Daoy (cell line): Measurements from ENCODE around the gene DTX2. TPM values are rescaled to one million over a fixed set of nuclear protein-coding genes. Genes with fewer than 3 reads are reported as not detected.
"Not testable (repeated sequence)": the region's sequence is repeated elsewhere in the genome, so short reads cannot be mapped to it uniquely, and the experiment has no call there.

Source experiments
- DNase-seq: peaks from one replicate; pipeline ENCODE4 v3.0.0-alpha.2; 2015; ENCODE audit warnings: low read depth
- total RNA-seq: library from RNA; depleted of rRNA; stranded (reverse); fragments of >200 nt; shearing (Covaris generic); gene quantifications from 2 replicates; pipeline ENCODE4 v1.2.3, GENCODE V29; 2014; rRNA removed

The DTX2 gene
- total RNA-seq, 1 experiment from 2014 or later: 15.1 TPM

DNA sequence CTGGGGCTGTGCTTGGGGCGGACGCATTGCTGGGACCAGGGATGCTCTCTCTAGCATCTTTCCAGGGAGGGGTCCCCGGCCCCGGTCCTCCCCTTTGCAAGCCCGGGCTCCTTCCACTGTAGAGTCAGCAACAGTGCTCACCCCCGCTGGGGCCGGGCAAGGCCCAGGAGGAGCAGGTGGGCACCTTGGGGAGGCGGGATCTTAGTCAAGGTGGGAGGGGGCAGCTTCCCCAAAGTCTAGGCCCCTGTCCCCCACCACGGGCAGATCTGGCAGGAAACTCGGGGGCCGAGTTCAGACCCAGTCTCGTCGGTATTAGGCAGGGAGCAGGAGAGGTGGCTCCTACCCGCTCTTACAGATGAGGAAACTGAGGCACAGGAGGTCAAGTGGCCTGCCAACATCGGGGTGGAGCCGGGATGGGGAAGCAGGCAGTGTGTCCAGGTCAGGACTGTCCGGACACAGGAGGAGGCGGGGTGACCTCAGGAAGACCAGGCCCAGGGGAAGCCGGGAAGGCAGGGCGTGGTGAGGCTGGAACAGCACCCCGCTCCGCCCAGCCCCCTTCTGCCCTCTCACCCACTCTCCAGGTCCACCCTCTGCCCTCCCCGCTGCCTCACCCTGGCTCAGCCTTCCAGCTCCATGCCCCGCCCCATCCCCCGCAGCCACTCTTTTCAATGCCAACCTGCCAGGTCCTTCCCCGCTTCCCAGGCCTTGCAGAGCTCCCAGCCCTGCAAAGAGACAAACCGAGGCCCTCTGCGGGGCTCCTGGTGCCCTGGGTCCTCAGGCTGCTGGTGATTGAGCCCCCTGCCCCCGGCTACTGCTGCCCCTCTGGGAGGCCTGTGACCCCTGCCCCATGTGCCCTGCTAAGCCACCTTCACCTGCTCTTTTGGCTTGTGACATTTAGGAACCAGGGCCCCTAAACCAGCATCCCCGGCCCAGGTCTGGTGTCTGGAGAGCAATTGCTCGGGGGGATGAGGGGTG, 50.7 kb downstream of the DTX2 start:
- DNase-seq: not testable (repeated sequence)

DNA sequence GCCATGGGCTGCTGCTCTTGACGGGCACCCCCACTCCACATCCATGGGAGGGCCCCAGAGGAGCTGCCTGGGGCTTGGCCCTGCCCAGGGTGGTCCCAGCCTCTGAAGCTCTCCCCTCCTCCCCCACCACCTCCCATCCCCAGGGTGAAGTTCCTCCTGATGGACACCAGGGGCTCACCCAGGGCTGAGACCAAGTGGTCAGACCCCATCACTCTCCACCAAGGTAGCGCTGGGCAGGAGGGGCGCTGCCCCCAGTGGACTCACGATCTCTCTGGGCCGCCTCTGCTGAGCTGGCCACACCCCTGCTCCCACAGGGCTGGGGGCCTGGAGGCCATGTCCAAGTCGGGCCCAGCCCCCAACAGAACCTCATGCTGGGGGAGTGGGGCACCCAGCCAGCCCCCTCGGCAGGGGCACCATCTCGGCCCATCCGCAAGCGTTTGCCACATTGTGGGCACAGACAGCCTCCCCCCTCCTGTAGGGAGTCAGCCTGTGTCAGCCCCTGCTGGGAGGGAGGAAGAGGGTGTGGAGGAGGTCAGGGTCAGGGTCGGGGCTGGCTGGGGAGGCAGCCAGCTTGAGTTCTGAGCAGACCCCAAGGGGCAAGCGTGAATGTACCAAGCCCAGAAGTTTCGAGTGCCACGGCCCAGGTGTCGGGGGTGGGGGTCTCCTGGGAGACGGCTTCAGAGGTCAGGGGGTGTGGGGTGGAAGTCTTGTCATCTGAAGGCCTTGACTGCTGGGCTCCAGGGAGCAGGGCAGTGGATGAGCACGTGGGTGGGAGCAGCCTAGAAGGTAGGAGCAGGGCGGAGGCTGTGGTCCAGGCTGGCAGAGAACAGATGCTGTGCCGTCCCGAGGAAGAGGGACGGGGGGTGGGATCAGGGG, 51.7 kb downstream of the DTX2 start:
- DNase-seq: peak; percentile 33

DNA sequence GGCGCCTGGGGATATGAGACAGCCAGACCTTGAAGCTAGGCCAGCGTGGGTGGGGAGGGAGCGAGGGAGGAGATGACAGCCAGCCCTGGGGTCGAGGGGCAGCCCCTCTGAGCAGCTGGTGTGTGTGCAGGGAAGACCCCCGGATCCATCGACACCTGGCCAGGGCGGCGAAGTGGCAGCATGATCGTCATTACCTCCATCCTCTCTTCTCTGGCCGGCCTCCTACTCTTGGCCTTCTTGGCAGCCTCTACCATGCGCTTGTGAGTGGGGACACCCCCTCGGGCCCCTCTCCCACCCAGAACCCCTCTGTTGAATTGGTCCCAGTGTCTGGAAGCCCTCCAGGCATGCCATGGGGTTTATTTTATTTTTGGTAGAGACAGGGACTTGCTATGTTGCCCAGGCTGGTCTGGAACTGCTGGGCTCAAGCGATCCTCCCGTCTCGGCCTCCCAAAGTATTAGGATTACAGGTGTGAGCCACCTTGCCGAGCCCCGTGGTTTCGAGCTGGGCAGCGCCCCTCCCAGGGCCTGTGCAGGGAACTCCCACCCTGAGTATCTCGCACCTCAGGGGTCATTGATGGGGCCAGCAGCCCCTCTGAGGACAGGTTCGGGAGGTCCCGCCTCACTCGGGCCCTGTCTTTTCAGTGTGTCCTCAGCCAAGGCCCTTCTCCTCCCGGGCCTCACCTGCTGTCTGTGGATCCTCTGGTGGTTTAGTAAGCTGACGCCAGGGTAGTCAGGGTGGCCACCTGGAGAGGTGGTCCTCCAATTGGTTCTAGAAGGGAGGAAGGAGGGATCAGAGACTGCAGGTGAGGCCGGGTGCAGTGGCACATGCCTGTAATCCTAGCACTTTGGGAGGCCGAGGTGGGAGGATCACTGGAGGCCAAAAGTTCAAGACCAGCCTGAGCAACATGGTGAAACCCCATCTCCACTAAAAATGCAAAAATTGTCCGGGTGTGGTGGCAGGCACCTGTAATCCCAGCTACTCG, 52.6 kb downstream of the DTX2 start:
- no peak for DNase-seq

DNA sequence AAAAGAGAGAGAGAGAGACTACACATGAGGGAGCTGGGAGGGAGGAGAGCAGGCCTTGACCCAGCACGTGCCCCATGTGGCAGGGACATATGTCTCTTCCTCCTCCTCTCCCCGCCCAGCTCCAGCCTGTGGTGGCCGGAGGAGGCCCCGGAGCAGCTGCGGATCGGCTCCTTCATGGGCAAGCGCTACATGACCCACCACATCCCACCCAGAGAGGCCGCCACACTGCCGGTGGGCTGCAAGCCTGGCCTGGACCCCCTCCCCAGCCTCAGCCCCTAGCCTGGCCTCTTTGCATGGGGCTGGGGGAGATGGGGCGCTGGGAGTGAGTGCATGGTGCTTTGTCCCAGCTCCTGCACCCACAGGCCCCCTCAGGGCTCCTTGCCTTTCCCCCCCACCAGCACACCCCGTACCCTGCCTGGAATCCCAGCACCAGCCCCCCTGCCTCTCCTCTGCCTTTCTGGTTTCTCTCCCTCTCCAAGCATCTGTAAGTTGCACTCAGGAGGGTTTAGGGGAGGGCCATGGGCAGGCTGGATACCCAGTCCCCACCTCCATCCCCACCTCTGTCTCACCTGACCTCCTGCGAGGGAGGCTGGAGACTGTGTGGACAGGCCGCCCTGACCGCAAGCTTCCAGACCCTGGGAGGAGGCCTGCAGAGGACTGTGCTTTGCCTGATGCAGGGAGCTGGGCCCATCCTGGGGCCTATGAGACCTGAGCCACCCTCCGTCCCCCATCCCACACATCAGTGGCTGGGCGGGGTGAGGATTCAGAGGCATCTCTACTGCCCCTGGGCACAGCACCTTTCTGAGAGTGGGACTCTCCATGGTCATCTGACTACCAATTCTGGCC, 53.6 kb downstream of the DTX2 start:
- no peak for DNase-seq

DNA sequence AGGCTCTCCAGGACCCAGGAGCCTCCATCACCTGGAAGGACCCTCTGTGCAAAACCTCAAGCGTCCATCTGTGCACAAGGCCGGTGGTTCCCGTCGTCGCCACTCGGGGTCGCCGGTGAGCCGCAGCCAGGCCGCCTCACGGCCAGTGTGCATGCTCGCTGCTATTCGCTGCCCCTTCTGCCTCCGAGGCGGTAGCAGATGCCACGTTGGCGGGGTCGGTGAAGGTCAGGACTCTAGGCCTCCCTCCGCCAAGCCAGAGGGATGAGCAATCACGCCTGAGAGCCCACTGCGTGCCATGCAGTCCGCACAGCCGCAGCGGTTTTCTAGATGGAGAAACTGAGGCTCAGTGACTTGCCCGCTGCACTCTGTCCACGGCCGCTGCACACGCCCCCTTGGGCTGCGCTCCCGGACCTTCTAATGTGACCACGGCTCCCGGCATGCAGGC, 54.5 kb downstream of the DTX2 start:
- peak; percentile 49 for DNase-seq

DNA sequence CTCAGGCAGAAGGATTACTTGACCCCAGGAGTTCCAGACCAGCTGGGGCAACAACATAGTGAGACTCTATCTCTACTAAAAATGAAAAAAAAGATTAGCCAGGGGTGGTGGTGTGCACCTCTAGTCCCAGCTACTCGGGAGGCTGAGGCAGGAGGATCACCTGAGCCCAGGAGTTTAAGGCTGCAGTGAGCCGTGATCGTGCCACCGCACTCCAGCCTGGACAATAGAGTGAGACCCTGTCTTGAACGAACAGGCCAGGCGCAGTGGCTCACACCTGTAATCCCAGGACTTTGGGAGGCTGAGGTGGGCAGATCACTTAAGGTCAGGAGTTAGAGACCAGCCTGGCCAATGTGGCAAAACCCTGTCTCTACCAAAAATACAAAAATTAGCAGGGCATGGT, 55.4 kb downstream of the DTX2 start:
- not testable (repeated sequence) for DNase-seq

DNA sequence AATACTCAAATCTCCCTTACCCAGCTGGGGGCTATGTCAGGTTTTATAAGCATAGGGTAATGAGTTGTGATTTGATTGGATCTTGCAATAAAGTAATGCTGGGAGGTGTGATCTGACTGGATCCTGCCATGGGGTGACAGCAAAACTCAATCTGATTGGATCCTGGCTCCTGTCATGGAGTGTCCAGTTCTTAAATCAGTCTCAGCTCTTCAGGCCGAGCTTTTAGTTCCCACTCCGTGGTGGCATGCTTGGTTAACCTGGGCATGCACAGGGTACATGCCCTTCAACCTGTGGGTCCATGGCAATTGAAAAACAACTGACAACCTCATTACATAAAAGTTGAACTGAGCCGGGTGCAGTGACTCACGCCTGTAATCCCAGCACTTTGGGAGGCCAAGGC, 64.7 kb downstream of the DTX2 start:
- DNase-seq: not testable (repeated sequence)

DNA sequence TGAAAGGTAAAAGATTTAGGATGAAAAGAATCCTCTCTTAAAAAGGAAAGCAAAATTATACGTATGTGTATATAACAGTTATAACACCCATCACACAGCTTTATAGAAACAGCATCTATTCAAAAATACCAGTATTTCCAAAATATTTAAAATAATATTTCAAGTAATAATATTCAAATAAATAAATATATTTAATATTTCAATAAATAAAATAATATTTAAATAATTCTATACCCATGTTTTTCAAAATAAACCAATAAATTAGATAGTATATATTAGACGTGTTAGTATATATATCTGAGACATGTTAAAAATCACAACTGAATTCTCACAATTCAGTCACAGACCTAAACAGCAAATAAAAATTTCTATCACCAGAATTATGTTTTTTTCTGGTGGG, 70.1 kb downstream of the DTX2 start:
- not testable (repeated sequence) for DNase-seq

DNA sequence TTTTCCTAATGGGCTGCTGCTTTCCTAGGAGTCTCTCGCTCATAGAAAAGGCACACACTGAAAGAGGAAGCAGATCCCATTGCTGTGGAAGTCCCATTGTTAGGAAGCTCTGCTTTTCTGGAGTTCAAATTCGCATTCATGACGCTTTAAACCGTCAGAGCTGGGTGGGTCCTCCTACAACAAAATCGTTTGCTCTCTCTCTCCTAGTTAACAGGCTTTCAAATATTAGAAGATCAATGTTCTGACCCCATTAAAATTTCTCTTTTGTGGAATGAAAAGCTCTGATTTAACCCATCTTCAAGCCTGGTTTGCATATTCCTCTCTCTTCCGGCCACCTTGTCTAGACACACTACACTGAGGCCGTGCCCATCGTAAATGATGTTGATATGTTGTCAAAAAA, 81.7 kb downstream of the DTX2 start, which contains the start of gene SPDYE16:
SPDYE16 (minus strand) TSS at position 101 of the 400 bp plus-strand sequence. CDS start 1,838 bp downstream, outside the sequence.
- DNase-seq: not testable (repeated sequence)

DNA sequence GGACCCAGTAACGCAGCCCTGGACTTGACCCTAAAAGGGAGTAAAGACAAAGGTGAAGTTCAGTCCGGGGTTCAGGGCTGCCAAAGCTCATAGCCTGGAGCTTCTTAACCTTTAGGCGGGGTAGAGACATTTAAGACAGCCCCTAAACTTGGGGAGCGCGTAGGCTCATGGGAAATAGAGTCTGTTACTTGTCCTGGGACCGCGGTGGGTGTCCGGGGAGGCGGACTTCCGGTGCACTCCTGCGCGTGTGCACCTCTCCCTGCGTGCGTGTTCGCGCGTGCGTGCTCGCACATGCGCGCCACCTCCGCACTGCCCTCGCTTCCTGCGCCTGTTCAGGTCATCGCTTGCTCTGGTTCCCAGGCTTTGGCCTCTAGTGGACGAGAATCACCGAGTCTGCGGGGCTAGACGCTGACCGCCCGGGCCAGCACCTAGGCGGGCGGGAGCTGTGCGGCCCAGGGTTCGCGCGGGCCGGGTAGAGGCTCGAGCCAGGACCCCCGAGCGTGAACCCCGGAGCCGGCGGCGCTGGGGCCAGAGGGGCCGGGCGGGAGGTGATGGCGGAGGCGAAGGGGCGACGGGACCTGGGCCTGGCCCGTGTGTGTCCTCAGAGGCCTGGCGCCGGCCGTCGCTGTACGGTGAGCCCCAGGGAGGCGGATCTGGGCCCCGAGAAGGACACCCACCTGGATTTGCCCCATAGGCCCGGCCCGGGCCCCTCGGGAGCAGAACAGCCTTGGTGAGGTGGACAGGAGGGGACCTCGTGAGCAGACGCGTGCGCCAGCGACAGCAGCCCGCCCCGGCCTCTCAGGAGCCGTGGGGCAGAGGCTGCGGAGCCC, 87.7 kb downstream of the DTX2 start:
- peak; percentile 85 for DNase-seq

DNA sequence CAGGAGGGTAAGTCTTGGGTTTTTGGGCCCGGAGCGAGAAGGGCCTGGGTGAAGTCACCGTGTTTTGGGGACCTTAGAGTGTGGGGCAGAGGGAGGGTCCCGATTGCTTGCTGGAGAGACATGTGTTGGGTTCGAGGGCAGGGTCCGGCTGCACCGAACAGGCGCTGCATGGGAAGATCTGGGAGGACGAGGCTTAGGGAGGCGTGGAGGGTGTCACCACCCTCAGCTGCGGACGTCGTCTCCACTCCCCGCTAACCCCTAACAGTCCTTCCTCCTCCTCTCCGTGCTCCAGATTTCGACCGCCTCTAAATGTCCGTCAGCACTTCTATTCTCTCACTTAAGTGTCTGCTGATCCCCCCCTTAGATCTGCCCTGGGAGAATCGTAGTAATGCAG, 88.3 kb downstream of the DTX2 start:
- DNase-seq: not testable (repeated sequence)

DNA sequence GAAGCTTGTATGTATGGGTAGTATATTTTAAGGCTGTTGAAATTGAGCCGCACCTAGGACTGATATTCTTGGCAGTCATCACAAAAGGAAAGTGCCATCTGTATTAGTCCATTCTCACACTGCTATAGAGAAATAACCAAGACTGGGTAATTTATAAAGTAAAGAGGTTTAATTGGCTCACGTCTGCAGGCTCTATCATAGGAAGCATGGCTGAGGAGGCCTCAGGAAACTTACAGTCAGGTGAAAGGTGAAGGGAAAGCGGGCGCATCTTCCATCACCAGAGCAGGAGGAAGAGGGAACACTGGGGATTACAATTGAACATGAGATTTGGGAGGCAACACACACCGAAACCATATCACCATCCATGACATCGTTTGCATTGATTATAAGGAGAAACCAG, 90.5 kb downstream of the DTX2 start:
- not testable (repeated sequence) for DNase-seq

Other genes starting within 250 kb of the DTX2 start
- 27.8 and 32.1 TPM in 2 replicates for gene HSPB1, start 159.0 kb upstream of the DTX2 start, total RNA-seq
- 53.9 and 57.6 TPM in 2 replicates for gene YWHAG, start 102.7 kb upstream of the DTX2 start, total RNA-seq
- gene SSC4D, start 52.0 kb upstream of the DTX2 start, total RNA-seq: 0.30 and 2.5 TPM in 2 replicates
- 2.0 and 3.8 TPM in 2 replicates for gene ZP3, start 36.8 kb upstream of the DTX2 start, total RNA-seq
- gene UPK3B, start 48.8 kb downstream of the DTX2 start, total RNA-seq: not detected in 2 replicates
- gene SPDYE16, start 81.6 kb downstream of the DTX2 start, total RNA-seq: under 0.01 TPM in 1 of 2 replicates, not detected in the other
- gene POMZP3, start 165.6 kb downstream of the DTX2 start, total RNA-seq: 2.9 and 4.4 TPM in 2 replicates